Measurements from ENCODE around the gene RPH3AL. TPM values are rescaled to one million over a fixed set of nuclear protein-coding genes. Genes with fewer than 3 reads are reported as not detected.

Gene RPH3AL
- total RNA-seq, 4 donors from 2014 or later = 9.6 to 62.4 (median 41.9) TPM

GRCh38 chr17:162689-163088 lies 189.9 kb downstream of the RPH3AL start:
- DNase-seq (ENCODE audit: low spot score in 2 of 2) = no peak
- TF ChIP-seq EP300 (IDR thresholded peaks at IDR 0.05) (no peak), POLR2A (IDR thresholded peaks at IDR 0.05) (no peak)
- TF ChIP-seq, protein P1, sequence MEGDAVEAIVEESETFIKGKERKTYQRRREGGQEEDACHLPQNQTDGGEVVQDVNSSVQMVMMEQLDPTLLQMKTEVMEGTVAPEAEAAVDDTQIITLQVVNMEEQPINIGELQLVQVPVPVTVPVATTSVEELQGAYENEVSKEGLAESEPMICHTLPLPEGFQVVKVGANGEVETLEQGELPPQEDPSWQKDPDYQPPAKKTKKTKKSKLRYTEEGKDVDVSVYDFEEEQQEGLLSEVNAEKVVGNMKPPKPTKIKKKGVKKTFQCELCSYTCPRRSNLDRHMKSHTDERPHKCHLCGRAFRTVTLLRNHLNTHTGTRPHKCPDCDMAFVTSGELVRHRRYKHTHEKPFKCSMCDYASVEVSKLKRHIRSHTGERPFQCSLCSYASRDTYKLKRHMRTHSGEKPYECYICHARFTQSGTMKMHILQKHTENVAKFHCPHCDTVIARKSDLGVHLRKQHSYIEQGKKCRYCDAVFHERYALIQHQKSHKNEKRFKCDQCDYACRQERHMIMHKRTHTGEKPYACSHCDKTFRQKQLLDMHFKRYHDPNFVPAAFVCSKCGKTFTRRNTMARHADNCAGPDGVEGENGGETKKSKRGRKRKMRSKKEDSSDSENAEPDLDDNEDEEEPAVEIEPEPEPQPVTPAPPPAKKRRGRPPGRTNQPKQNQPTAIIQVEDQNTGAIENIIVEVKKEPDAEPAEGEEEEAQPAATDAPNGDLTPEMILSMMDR (IDR thresholded peaks at IDR 0.05) = no peak
- Histone ChIP-seq H3K36me3 (no peaks in the 10 kb centered on the region), H3K4me1 (no peaks in the 10 kb centered on the region), H3K4me3 (no peak overlapping the region), H3K27ac (no peak overlapping the region), H3K27me3 (no peaks in the 10 kb centered on the region), H3K9me3 (no peaks in the 10 kb centered on the region)
- 81 to 82% methylated on average over 8 to 11 of the region's 11 CpGs for whole genome bisulfite sequencing, 2 donors

Other genes starting within 250 kb of the RPH3AL start
- gene SCGB1C2, start 215.2 kb downstream of the RPH3AL start, total RNA-seq = not detected
- 10 to 100 TPM; 11.7 to 29.4 (median 16.0) TPM for gene DOC2B, start 171.2 kb downstream of the RPH3AL start, total RNA-seq
- 10 to 100 TPM in 2 of 4 donors, 1 to 10 TPM in 2; 5.0 to 14.3 (median 9.0) TPM for gene RFLNB, start 93.1 kb upstream of the RPH3AL start, total RNA-seq

All from tibial nerve (tissue), 4 donors.